HUES6 (cell line): ENCODE data around the gene SHROOM2.

ENCODE experiments used
- H3K27ac ChIP-seq: 2 replicates; pipeline ENCODE4 v1.7.0; 2013; ENCODE audit warnings: low read depth, mild to moderate bottlenecking, low read length, inconsistent platforms
- H3K27me3 ChIP-seq: 2 replicates; pipeline ENCODE4 v1.6.1; 2013; ENCODE audit warnings: low read length; ENCODE audit not compliant: control insufficient read depth, insufficient read depth
- H3K36me3 ChIP-seq: 2 replicates; pipeline ENCODE4 v1.6.1; 2013; ENCODE audit warnings: low read length; ENCODE audit not compliant: control insufficient read depth, insufficient read depth
- H3K4me1 ChIP-seq: 2 replicates; pipeline ENCODE4 v1.6.1; 2013; ENCODE audit warnings: low read length; ENCODE audit not compliant: control insufficient read depth, insufficient read depth
- H3K4me3 ChIP-seq: 2 replicates; pipeline ENCODE4 v1.5.1; 2013; ENCODE audit warnings: low read depth, low read length
- H3K9ac ChIP-seq: one replicate; pipeline ENCODE4 v1.6.1; 2013; ENCODE audit warnings: mild to moderate bottlenecking, low read length
- H3K9me3 ChIP-seq: 2 replicates; pipeline ENCODE4 v1.6.1; 2013; ENCODE audit warnings: low read depth, low read length; ENCODE audit not compliant: control insufficient read depth, insufficient read depth

The SHROOM2 gene

DNA sequence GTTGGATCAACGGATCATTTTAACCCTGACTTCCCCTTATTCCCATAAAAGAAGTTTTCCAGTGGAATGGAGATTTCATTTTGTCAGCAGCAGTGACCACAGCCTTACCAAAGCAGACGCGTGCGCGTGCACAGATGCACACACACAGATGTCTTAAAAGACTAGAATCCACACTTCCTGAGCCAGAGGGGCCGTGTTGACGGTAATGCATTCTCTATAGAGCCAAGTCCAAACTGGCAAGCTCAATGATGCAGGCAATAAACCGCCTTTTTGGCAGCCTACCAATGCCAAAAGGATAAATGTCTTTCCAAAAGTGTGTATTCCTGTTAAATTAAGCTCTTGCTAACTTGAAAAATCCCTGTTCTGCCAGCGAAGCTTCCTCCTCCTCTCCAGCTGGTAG lies 162.2 kb downstream of the SHROOM2 start:
- no peak overlapping the region for H3K9ac ChIP-seq
- peaks cover 22% of the 10 kb centered on the region for H3K9me3 ChIP-seq
- no peaks in the 10 kb centered on the region for H3K4me1 ChIP-seq
- no peak overlapping the region for H3K27ac ChIP-seq
- H3K4me3 ChIP-seq, result no peak overlapping the region
- H3K36me3 ChIP-seq, result peaks cover 60% of the 10 kb centered on the region
- H3K27me3 ChIP-seq, result no peaks in the 10 kb centered on the region

DNA sequence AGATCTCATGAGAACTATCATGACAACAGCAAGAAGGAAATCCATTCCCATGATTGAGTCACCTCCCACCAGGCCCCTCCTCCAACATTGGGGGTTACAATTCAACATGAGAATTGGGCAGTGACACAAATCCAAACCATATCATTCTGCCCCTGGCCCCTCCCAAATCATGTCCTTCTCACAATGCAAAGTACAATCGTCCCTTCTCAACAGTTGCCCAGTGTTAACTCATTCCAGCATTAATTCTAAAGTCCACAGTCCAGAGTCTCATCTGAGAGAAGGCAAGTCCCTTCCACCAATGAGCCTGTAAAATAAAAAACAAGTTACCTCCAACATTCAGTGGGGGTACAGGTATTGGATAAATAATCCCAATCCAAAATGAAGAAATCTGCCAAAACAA lies 166.1 kb downstream of the SHROOM2 start:
- Histone ChIP-seq H3K9ac (no peak overlapping the region), H3K4me1 (no peaks in the 10 kb centered on the region), H3K9me3 (peaks cover 24% of the 10 kb centered on the region), H3K4me3 (no peak overlapping the region), H3K27ac (no peak overlapping the region), H3K27me3 (no peaks in the 10 kb centered on the region), H3K36me3 (peaks cover 32% of the 10 kb centered on the region)

DNA sequence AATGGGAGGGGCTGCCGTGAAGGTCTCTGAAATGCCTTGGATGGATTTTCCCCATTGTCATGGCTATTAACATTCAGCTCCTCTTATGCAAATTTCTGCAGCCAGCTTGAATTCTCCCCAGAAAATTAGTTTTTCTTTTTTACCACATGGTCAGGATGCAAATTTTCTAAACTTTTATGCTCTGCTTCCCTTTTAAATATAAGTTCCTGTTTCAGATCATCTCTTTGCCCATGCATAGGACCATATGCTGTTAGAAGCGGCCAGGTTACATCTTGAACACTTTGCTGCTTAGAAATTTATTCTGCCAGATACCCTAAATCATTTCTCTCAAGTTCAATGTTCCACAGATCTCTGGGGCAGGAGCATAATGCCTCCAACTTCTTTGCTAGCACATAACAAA lies 167.2 kb downstream of the SHROOM2 start:
- H3K27ac ChIP-seq, result no peak overlapping the region
- no peak overlapping the region for H3K9ac ChIP-seq
- H3K27me3 ChIP-seq, result no peaks in the 10 kb centered on the region
- H3K9me3 ChIP-seq, result peaks cover 24% of the 10 kb centered on the region
- H3K4me3 ChIP-seq, result no peak overlapping the region
- H3K4me1 ChIP-seq, result no peaks in the 10 kb centered on the region
- H3K36me3 ChIP-seq, result peaks cover 21% of the 10 kb centered on the region

DNA sequence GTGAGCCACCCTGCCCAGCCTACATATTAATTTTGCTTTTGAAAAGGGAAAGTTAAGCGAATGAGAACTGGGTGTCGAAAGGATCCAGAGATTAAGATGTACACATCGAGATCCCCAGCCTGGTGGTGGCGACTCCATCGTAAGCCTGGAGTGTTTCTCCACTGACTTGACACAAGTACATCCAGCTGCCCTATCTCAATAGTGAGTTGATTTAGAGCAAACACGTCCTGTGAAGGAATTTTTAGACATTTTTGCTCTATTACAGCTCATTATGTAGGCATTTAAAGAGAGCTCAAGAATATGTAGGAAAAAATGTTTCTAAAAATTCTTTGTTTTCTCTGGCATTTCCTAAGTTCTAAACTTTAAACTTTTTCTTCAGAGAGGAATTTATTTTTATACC lies 169.3 kb downstream of the SHROOM2 start:
- H3K4me3 ChIP-seq, result no peak overlapping the region

DNA sequence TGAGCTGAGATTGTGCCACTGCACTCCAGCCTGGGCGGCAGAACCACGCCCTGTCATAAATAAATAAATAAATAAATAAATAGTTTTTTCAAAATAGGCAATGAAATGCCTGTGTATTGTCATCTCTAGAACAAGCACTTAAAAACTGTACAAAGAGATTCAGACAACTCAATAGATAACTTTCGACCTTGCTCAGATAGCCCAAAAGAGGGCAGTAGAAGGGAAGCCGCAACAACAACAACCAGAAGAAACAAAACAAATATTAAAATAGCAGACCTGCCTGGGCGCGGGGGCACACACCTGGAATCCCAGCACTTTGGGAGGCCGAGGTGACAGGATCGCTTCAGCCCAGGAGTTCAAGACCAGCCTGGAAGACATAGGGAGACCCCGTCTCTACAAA lies 171.5 kb downstream of the SHROOM2 start:
- no peak overlapping the region for H3K27ac ChIP-seq
- no peak overlapping the region for H3K9ac ChIP-seq
- H3K9me3 ChIP-seq, result peaks cover 8% of the 10 kb centered on the region
- H3K27me3 ChIP-seq, result no peaks in the 10 kb centered on the region
- H3K4me3 ChIP-seq, result no peak overlapping the region
- H3K4me1 ChIP-seq, result no peaks in the 10 kb centered on the region
- H3K36me3 ChIP-seq, result no peaks in the 10 kb centered on the region

More for the DNA sequence above, 169.3 kb downstream of the SHROOM2 start:
- no peaks in the 10 kb centered on the region for H3K4me1 ChIP-seq
- no peak overlapping the region for H3K9ac ChIP-seq
- H3K27ac ChIP-seq, result no peak overlapping the region
- peaks cover 6% of the 10 kb centered on the region; the same call in 1 of the 2 replicates for H3K36me3 ChIP-seq
- H3K27me3 ChIP-seq, result no peaks in the 10 kb centered on the region
- H3K9me3 ChIP-seq, result peaks cover 24% of the 10 kb centered on the region

DNA sequence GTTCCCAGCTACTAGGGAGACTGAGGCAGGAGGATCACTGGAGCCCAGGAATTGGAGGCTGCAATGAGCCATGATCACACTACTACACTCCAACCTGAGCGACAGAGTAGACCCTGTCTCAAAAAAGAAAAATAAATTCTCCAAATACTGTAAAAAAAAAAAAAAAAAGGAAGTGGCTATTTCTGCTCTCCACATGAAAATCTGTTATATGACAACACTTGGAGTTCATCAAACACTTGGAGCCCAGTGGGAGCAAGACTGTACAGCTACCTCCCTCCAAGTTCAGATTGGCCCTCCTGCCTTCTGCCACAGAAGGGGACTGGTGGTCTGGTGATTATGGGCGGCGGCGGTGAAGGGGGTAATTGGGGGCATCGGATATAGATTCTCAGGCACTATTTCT lies 172.0 kb downstream of the SHROOM2 start:
- no peak overlapping the region for H3K9ac ChIP-seq

DNA sequence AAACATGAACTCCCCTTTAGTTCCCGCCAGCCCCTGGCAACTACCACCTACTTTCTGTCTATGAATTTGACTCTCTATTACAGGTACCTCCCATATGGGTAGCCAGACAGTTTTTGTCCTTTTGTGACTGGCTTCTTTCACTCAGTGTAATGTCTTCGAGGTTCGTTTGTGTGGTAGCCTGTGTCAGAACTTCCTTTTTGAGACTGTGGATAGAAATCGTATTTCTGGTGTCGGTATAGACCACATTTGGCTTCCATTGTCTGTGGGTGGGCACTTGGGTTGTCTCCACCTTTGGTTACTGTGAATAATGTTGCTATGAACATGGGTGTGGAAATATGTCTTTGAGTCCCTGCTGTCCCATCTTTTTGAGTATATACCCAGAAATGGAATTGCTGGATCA lies 175.5 kb downstream of the SHROOM2 start:
- H3K27me3 ChIP-seq, result no peaks in the 10 kb centered on the region
- no peak overlapping the region for H3K4me3 ChIP-seq
- no peak overlapping the region for H3K27ac ChIP-seq
- no peaks in the 10 kb centered on the region for H3K36me3 ChIP-seq
- H3K4me1 ChIP-seq, result no peaks in the 10 kb centered on the region
- H3K9me3 ChIP-seq, result peaks cover under 1% of the 10 kb centered on the region; the same call in 1 of the 2 replicates
- no peak overlapping the region for H3K9ac ChIP-seq

More for the DNA sequence above, 172.0 kb downstream of the SHROOM2 start:
- Histone ChIP-seq H3K4me3 (no peak overlapping the region), H3K27me3 (no peaks in the 10 kb centered on the region), H3K9me3 (peaks cover 4% of the 10 kb centered on the region; the same call in 1 of the 2 replicates), H3K36me3 (no peaks in the 10 kb centered on the region), H3K4me1 (no peaks in the 10 kb centered on the region), H3K27ac (no peak overlapping the region)

DNA sequence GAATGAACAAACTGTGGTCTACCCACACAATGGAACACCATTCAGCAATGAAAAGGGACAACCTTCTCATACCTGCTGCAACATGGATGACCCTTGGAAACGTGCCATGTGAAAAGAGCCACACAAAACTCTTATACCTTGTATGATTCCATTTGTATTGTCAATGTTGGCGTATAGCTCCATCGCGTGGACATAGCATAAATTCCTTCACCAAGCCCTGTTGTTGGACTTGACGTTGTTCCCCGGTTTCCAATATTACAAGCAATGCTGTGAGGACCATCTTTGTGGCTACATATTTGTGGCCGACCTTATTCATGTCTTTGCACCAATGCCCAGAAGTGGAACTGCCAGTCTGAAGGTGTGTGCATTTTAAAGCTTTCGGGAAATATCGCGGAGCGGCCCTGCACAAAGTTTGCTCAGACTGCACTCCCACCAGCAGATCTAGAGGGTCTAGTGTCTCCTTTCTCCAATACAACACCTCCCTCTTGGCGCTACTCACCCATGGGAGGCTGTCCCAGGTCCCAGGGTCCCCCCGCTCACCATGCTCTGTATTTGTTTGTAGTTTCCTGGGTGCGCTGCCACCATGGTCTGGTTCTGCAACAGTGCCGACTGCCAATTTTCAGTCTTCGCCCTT lies 180.7 kb downstream of the SHROOM2 start, which contains the start of gene CLDN34:
Gene CLDN34, plus strand, starts transcription at position 584 of the 634 bp plus-strand sequence. Its CDS starts 0 bp downstream, at position 584.
- H3K9ac ChIP-seq, result no peak within 1 kb of the TSS
- H3K4me3 ChIP-seq, result no peak within 1 kb of the TSS
- H3K36me3 ChIP-seq, result no peaks in the 10 kb centered on the region
- peaks cover 4% of the 10 kb centered on the region; the same call in 1 of the 2 replicates for H3K9me3 ChIP-seq
- H3K27ac ChIP-seq, result no peak within 1 kb of the TSS
- H3K27me3 ChIP-seq, result no peaks in the 10 kb centered on the region
- no peaks in the 10 kb centered on the region for H3K4me1 ChIP-seq

DNA sequence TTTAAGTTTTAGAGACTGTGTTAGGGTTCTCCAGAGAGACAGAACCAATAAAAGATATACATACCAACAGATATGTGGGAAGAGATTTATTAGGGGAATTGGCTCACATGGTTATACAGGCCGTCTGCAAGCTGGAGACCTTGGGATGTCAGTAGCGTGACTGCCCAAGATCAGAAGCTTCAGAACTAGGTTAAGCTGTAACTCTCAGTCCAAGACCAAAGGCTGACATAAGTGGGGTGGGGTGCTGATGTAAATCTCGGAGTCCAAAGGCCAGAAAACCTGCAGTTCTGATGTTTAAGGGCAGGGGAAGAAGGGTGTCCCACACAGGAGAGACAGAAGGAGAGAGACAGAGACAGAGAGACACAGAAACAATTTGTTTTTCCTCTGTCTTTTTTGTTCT lies 191.4 kb downstream of the SHROOM2 start:
- no peak overlapping the region for H3K4me3 ChIP-seq
- no peaks in the 10 kb centered on the region for H3K36me3 ChIP-seq
- peaks cover 24% of the 10 kb centered on the region for H3K9me3 ChIP-seq
- H3K27ac ChIP-seq, result no peak overlapping the region
- H3K4me1 ChIP-seq, result peaks cover 14% of the 10 kb centered on the region
- no peaks in the 10 kb centered on the region for H3K27me3 ChIP-seq
- H3K9ac ChIP-seq, result no peak overlapping the region

DNA sequence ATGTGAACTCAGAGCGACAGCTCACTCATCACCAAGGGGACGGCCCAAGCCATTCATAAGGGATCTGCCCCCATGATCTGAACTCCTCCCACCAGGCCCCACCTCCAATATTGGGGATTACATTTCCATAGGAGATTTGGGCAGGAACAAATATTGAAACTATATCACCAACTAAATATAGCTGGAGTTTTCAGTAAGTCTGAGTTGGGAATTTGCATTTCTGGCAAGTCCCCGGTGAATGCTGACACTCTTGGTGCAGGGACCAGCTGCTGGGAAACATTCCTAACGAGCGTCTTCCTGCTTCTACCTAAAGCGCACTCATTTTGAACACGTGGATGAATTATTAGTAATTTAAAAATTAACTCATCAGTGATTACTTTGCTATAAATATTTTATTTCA lies 194.2 kb downstream of the SHROOM2 start:
- Histone ChIP-seq H3K4me3 (no peak overlapping the region), H3K27ac (no peak overlapping the region), H3K9ac (no peak overlapping the region), H3K9me3 (peaks cover 14% of the 10 kb centered on the region), H3K4me1 (peaks cover 14% of the 10 kb centered on the region), H3K36me3 (no peaks in the 10 kb centered on the region), H3K27me3 (no peaks in the 10 kb centered on the region)

DNA sequence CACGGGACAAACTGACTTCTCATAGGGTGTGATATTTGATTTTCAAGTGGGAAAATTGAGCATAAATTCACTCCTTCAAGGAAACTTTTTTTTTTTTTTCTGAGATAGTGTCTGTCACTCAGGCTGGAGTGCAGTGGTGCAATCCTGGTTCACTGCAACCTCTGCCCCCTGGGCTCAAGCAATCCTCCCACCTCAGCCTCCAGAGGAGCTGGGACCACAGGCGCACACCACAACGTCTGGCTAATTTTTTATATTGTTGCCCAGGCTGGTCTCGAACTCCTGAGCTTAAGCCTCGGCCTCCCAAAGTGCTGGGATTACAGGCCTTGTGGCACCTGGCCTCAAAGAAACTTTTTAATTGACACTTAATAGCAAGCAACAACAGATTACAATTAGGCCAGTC lies 194.7 kb downstream of the SHROOM2 start:
- no peak overlapping the region for H3K27ac ChIP-seq
- H3K4me1 ChIP-seq, result peaks cover 14% of the 10 kb centered on the region
- no peaks in the 10 kb centered on the region for H3K27me3 ChIP-seq
- H3K4me3 ChIP-seq, result no peak overlapping the region
- no peak overlapping the region for H3K9ac ChIP-seq
- peaks cover 9% of the 10 kb centered on the region for H3K9me3 ChIP-seq
- H3K36me3 ChIP-seq, result no peaks in the 10 kb centered on the region
